T-cell (primary cell): ENCODE measurements around the gene DNAI1. TPM values are rescaled to one million over a fixed set of nuclear protein-coding genes. Genes with fewer than 3 reads are reported as not detected.

Experiments
- ATAC-seq, 4 experiments: fragments of 200-7000 bp in 3 of 4; fragments of 150-1000 bp in 1 of 4; cut with Tn5 transposase; replicated peaks in 1 of 4; 1 replicate in 3 of 4; 2 replicates in 1 of 4; pipeline ENCODE4 v1.10.0; 2021; ENCODE audit warnings: moderate library complexity in 3 of 4, mild to moderate bottlenecking in 2 of 4, moderate number of reproducible peaks in 1 of 4
- CTCF ChIA-PET, 2 donors: fragments of 300-600 bp; sonication (Branson Sonifier 250); formaldehyde crosslinking; loops; one replicate each; lab custom pipeline; 2022; ENCODE audit warnings: antibody characterized with exemption in 2 of 2; lab: Charles Lee
- POLR2A ChIA-PET, 2 donors: fragments of 300-600 bp; sonication (Branson Sonifier 250); formaldehyde crosslinking; loops; one replicate each; lab custom pipeline; 2022; ENCODE audit warnings: antibody characterized with exemption in 2 of 2; lab: Charles Lee
- DNase-seq, 35 experiments: peaks; one replicate each; pipeline versions ENCODE4 v3.0.0 to v3.0.0-alpha.2; 2013 to 2023
- H3K27ac ChIP-seq: one replicate; pipeline ENCODE4 v1.5.1; 2013; ENCODE audit warnings: low read length
- H3K27me3 ChIP-seq, 2 experiments: replicated peaks in 1 of 2; 1 replicate in 1 of 2; 2 replicates in 1 of 2; pipeline versions ENCODE4 v1.6.1 to v1.7.0; 2013; ENCODE audit warnings: low read length in 1 of 2, mixed read lengths in 1 of 2; ENCODE audit not compliant: control insufficient read depth in 2 of 2, insufficient read depth in 2 of 2; ENCODE audit errors: extremely low read depth in 1 of 2
- H3K36me3 ChIP-seq, 2 donors: 1 replicate in 1 of 2; 2 replicates in 1 of 2; pipeline versions ENCODE4 v1.6.1 to v1.7.0; 2013; ENCODE audit warnings: low read length in 1 of 2; ENCODE audit not compliant: control insufficient read depth in 2 of 2, insufficient read depth in 1 of 2; ENCODE audit errors: extremely low read depth in 1 of 2
- H3K4me1 ChIP-seq, 2 experiments: 1 replicate in 1 of 2; 2 replicates in 1 of 2; pipeline versions ENCODE4 v1.6.1 to v1.7.0; 2013; ENCODE audit warnings: low read length in 2 of 2, mixed read lengths in 1 of 2; ENCODE audit not compliant: insufficient read depth in 2 of 2, control insufficient read depth in 1 of 2; ENCODE audit errors: extremely low read depth in 1 of 2
- H3K4me3 ChIP-seq, 2 donors: 1 replicate in 1 of 2; 2 replicates in 1 of 2; pipeline versions ENCODE4 v1.5.1 to v1.7.0; 2013; ENCODE audit warnings: mild to moderate bottlenecking in 2 of 2, low read length in 1 of 2, moderate library complexity in 1 of 2; ENCODE audit not compliant: control insufficient read depth in 1 of 2; ENCODE audit errors: extremely low read depth in 1 of 2
- H3K9me3 ChIP-seq: 2 replicates; pipeline ENCODE4 v1.7.0; 2013
- H3K27ac Mint-ChIP-seq, 2 donors: one replicate each; pipeline ENCODE4 v1.8.0; 2020 to 2021; ENCODE audit warnings: mild to moderate bottlenecking in 2 of 2, mixed read lengths in 2 of 2
- H3K27me3 Mint-ChIP-seq, 2 donors: one replicate each; pipeline ENCODE4 v1.8.0; 2021 to 2022; ENCODE audit warnings: mixed read lengths in 2 of 2
- H3K36me3 Mint-ChIP-seq: one replicate; pipeline ENCODE4 v1.8.0; 2021; ENCODE audit warnings: mixed read lengths
- H3K4me1 Mint-ChIP-seq, 3 donors: one replicate each; pipeline ENCODE4 v1.8.0; 2020 to 2022; ENCODE audit warnings: mixed read lengths in 3 of 3, mild to moderate bottlenecking in 1 of 3
- H3K4me3 Mint-ChIP-seq, 3 donors: one replicate each; pipeline ENCODE4 v1.8.0; 2020 to 2022; ENCODE audit warnings: mild to moderate bottlenecking in 3 of 3, mixed read lengths in 3 of 3, moderate library complexity in 3 of 3
- H3K9me3 Mint-ChIP-seq, 3 donors: one replicate each; pipeline ENCODE4 v1.8.0; 2020 to 2022; ENCODE audit warnings: mixed read lengths in 3 of 3
- WGBS: methylation state at CpG from one replicate; pipeline ENCODE4 v1.1.5; 2013; ENCODE audit warnings: missing lambda C conversion rate; ENCODE audit not compliant: insufficient coverage; 5-methylcytosine and 5-hydroxymethylcytosine counted together
- total RNA-seq, 35 experiments: library from RNA in 6 of 35; stranded (reverse) in 6 of 35; fragments of 120-200 nt in 1 of 35; gene quantifications; one replicate each; pipeline versions ENCODE4 v1.2.1 to v1.2.4 and lab custom pipeline; 2013 to 2026

The DNAI1 gene
- total RNA-seq, 5 donors from 2014 or later (not counting 1 experiment from before 2014, with no cell fraction given), result not detected

DNA sequence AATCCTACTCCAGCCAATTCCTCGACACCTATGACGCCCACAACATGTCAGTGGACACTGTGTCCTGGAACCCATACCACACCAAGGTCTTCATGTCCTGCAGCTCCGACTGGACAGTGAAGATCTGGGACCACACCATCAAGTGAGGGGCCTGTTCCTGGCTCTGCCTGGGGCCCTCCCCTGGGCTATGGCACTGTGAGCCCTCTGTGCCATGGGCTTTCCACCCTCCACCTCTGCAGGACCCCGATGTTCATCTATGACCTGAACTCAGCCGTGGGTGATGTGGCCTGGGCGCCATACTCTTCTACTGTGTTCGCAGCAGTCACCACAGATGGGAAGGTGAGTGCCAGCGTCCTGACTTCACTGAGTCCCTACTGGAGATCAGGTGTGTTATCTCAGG lies 55.8 kb downstream of the DNAI1 start:
- CTCF ChIA-PET, result no interaction called here
- H3K27me3 ChIP-seq, result peaks cover 0 to 6% of the 10 kb centered on the region in 2 experiments
- POLR2A ChIA-PET, result no interaction called here
- Mint-ChIP-seq H3K27me3 (no peaks in the 10 kb centered on the region), H3K9me3 (no peaks in the 10 kb centered on the region), H3K36me3 (no peaks in the 10 kb centered on the region), H3K4me1 (no peaks in the 10 kb centered on the region), H3K27ac (no peak overlapping the region), H3K4me3 (no peak overlapping the region)
- DNase-seq (no peak), ATAC-seq (no peak)
- no peaks in the 10 kb centered on the region for H3K4me1 ChIP-seq
- H3K4me3 ChIP-seq, result no peak overlapping the region
- WGBS, result 90% methylated on average over 7 of the region's 8 CpGs
- no peak overlapping the region for H3K27ac ChIP-seq
- H3K36me3 ChIP-seq, result no peaks in the 10 kb centered on the region
- H3K9me3 ChIP-seq, result no peaks in the 10 kb centered on the region

GRCh38 chr9:34514816-34515215 lies 56.2 kb downstream of the DNAI1 start:
- Mint-ChIP-seq H3K36me3 (no peaks in the 10 kb centered on the region), H3K27ac (no peak overlapping the region), H3K4me3 (no peak overlapping the region), H3K4me1 (no peaks in the 10 kb centered on the region), H3K9me3 (no peaks in the 10 kb centered on the region), H3K27me3 (no peaks in the 10 kb centered on the region)
- no peaks in the 10 kb centered on the region for H3K4me1 ChIP-seq
- DNase-seq, result no peak
- H3K27me3 ChIP-seq, result peaks cover 0 to 6% of the 10 kb centered on the region in 2 experiments
- WGBS, result 94% methylated on average over 2 of the region's 3 CpGs
- ATAC-seq, result no peak
- H3K27ac ChIP-seq, result no peak overlapping the region
- H3K4me3 ChIP-seq, result no peak overlapping the region
- CTCF ChIA-PET, result no interaction called here
- no peaks in the 10 kb centered on the region for H3K36me3 ChIP-seq
- POLR2A ChIA-PET, result no interaction called here
- H3K9me3 ChIP-seq, result no peaks in the 10 kb centered on the region

DNA sequence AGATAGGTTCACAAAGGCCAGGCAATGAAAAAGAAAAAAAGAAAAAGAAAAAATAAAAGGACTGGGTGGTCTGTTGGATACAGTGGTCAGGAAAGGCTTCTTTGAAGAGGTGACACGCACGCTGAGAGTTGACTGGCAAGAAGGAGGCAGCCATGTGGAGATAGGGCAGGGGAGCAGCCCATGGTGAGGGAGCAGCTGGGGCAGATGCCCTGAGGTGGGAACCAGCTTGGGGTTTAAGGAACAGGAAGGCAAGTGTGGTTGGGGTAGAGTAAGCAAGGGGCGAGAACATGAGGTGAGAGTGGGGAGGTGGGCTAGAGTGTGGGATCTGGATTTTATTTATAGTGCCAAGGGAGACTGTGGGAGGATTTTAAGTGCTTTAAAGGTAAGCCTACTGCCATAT lies 57.4 kb downstream of the DNAI1 start:
- CTCF ChIA-PET, result interaction anchor here in 1 of 2 donors (0.6 kb wide), 1 partner anchor 328 kb away, joined by 5 read pairs; no protein-coding TSS in a partner anchor
- WGBS, result 75% methylated on average over 3 of the region's 3 CpGs
- Mint-ChIP-seq H3K27ac (no peak overlapping the region), H3K9me3 (no peaks in the 10 kb centered on the region), H3K4me1 (no peaks in the 10 kb centered on the region), H3K36me3 (no peaks in the 10 kb centered on the region), H3K4me3 (no peak overlapping the region), H3K27me3 (no peaks in the 10 kb centered on the region)
- no peaks in the 10 kb centered on the region for H3K36me3 ChIP-seq
- H3K4me1 ChIP-seq, result no peaks in the 10 kb centered on the region
- H3K9me3 ChIP-seq, result no peaks in the 10 kb centered on the region
- DNase-seq (no peak), ATAC-seq (no peak)
- H3K4me3 ChIP-seq, result no peak overlapping the region
- POLR2A ChIA-PET, result no interaction called here
- no peak overlapping the region for H3K27ac ChIP-seq
- peaks cover 0 to 6% of the 10 kb centered on the region in 2 experiments for H3K27me3 ChIP-seq

DNA sequence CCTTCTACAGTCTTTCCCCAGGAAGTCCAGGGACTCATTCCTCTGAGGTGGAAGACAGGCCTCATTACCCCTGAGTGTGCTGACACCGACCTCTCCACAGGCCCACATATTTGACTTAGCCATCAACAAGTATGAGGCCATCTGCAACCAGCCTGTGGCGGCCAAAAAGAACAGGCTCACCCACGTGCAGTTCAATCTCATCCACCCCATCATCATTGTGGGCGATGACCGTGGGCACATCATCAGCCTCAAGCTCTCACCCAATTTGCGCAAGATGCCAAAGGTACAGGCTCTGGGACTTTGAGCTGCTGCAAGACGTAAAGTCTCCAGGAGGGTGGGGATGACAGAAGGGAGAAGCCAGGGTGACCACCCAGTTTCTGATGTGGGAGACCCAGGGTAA lies 58.6 kb downstream of the DNAI1 start:
- H3K4me1 ChIP-seq, result peaks cover 0 to 3% of the 10 kb centered on the region in 2 experiments
- Mint-ChIP-seq H3K9me3 (no peaks in the 10 kb centered on the region), H3K27ac (peak overlapping the region in 1 of 2 donors; percentile 19), H3K36me3 (no peaks in the 10 kb centered on the region), H3K27me3 (no peaks in the 10 kb centered on the region), H3K4me1 (peaks cover 0 to under 1% (median under 1%) of the 10 kb centered on the region in 3 donors), H3K4me3 (no peak overlapping the region)
- no peak for ATAC-seq
- H3K9me3 ChIP-seq, result no peaks in the 10 kb centered on the region
- H3K36me3 ChIP-seq, result no peaks in the 10 kb centered on the region
- H3K27me3 ChIP-seq, result peaks cover 0 to 14% of the 10 kb centered on the region in 2 experiments
- POLR2A ChIA-PET, result no interaction called here
- WGBS, result 97% methylated on average over 5 of the region's 7 CpGs
- H3K4me3 ChIP-seq, result no peak overlapping the region
- DNase-seq, result no peak
- no peak overlapping the region for H3K27ac ChIP-seq
- CTCF ChIA-PET, result interaction anchor here (0.6 to 0.7 kb wide), 2 partner anchors 46 to 106 kb away, joined by 3 read pairs; no protein-coding TSS in a partner anchor

- DNase-seq, result no peak
- Mint-ChIP-seq H3K4me1 (peaks cover 4 to 7% (median 5%) of the 10 kb centered on the region in 3 donors), H3K36me3 (no peaks in the 10 kb centered on the region), H3K27ac (no peak overlapping the region), H3K27me3 (no peaks in the 10 kb centered on the region), H3K9me3 (no peaks in the 10 kb centered on the region), H3K4me3 (no peak overlapping the region)
- H3K9me3 ChIP-seq, result no peaks in the 10 kb centered on the region
- peaks cover 0 to 16% of the 10 kb centered on the region in 2 experiments for H3K27me3 ChIP-seq
- no peak for ATAC-seq
- no peak overlapping the region for H3K27ac ChIP-seq
- ChIA-PET CTCF (no interaction called here), POLR2A (no interaction called here)
- H3K36me3 ChIP-seq, result no peaks in the 10 kb centered on the region
- no peak overlapping the region for H3K4me3 ChIP-seq
- 58% methylated on average over 5 of the region's 6 CpGs for WGBS
- peaks cover under 1 to 9% of the 10 kb centered on the region in 2 experiments for H3K4me1 ChIP-seq
Measured at GRCh38 chr9:34518110-34518616, 59.6 kb downstream of the DNAI1 start.

DNA sequence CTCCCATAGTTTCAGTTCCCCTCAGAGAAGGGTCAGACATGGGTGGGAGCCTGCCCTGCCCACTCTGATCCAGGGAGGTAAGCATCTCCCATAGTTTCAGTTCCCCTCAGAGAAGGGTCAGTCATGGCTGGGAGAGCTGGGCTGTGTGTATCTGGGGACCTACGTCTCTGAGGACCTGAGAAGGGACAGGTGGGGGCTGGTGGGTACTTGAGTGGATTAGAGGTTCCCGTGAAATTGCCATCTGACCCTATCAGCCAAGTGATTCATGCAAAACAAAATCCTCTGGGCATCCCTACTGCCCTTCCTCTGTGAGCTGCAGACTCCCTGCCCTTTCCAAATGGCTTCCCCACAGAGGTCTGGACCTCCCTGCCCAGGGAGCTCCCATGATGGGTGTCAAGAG lies 60.3 kb downstream of the DNAI1 start:
- no peaks in the 10 kb centered on the region for H3K36me3 ChIP-seq
- no peak overlapping the region for H3K27ac ChIP-seq
- ATAC-seq, result no peak
- ChIA-PET POLR2A (no interaction called here), CTCF (no interaction called here)
- Mint-ChIP-seq H3K36me3 (no peaks in the 10 kb centered on the region), H3K27ac (no peak overlapping the region), H3K27me3 (no peaks in the 10 kb centered on the region), H3K9me3 (no peaks in the 10 kb centered on the region), H3K4me1 (peaks cover 7 to 10% (median 10%) of the 10 kb centered on the region in 3 donors), H3K4me3 (no peak overlapping the region)
- WGBS, result 100% methylated on average over 1 of the region's 2 CpGs
- peaks cover 4 to 16% of the 10 kb centered on the region in 2 experiments for H3K4me1 ChIP-seq
- no peak for DNase-seq
- no peak overlapping the region for H3K4me3 ChIP-seq
- peaks cover 0 to 22% of the 10 kb centered on the region in 2 experiments for H3K27me3 ChIP-seq
- no peaks in the 10 kb centered on the region for H3K9me3 ChIP-seq
